Measurements from ENCODE around the gene TIE1. TPM values are rescaled to one million over a fixed set of nuclear protein-coding genes. Genes with fewer than 3 reads are reported as not detected.

Gene TIE1
- total and polyA plus RNA-seq, 3 donors from 2014 or later, result 10.5 to 16.8 (median 10.9) TPM

GRCh38 chr1:43269627-43270375 lies 31.0 kb upstream of the TIE1 start, which contains the start of gene TMEM125:
Gene TMEM125, plus strand, starts transcription at chr1:43269983. Its CDS starts 2,740 bp downstream, at chr1:43272723.
- intact Hi-C loops (cut with DNase I; ENCODE audit: low total_unique reads), result no loop called here
- H3K36me3 ChIP-seq (ENCODE audit: low read depth, missing control alignments), result no peaks in the 10 kb centered on the region
- 60 to 65% methylated on average over 7 of the region's 7 CpGs for WGBS, 2 donors
- no peaks in the 10 kb centered on the region for H3K9me3 ChIP-seq
- no peak for TF ChIP-seq POLR2A (IDR thresholded peaks at IDR 0.05)
- TF ChIP-seq, protein P1, sequence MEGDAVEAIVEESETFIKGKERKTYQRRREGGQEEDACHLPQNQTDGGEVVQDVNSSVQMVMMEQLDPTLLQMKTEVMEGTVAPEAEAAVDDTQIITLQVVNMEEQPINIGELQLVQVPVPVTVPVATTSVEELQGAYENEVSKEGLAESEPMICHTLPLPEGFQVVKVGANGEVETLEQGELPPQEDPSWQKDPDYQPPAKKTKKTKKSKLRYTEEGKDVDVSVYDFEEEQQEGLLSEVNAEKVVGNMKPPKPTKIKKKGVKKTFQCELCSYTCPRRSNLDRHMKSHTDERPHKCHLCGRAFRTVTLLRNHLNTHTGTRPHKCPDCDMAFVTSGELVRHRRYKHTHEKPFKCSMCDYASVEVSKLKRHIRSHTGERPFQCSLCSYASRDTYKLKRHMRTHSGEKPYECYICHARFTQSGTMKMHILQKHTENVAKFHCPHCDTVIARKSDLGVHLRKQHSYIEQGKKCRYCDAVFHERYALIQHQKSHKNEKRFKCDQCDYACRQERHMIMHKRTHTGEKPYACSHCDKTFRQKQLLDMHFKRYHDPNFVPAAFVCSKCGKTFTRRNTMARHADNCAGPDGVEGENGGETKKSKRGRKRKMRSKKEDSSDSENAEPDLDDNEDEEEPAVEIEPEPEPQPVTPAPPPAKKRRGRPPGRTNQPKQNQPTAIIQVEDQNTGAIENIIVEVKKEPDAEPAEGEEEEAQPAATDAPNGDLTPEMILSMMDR (IDR thresholded peaks at IDR 0.05), result no peak
- peaks cover 12% of the 10 kb centered on the region for H3K4me1 ChIP-seq
- DNase-seq, result no peak
- no peaks in the 10 kb centered on the region for H3K27me3 ChIP-seq
- H3K4me3 ChIP-seq, result peak within 1 kb of the TSS; percentile 26 to 52
- no peak within 1 kb of the TSS for H3K27ac ChIP-seq

DNA sequence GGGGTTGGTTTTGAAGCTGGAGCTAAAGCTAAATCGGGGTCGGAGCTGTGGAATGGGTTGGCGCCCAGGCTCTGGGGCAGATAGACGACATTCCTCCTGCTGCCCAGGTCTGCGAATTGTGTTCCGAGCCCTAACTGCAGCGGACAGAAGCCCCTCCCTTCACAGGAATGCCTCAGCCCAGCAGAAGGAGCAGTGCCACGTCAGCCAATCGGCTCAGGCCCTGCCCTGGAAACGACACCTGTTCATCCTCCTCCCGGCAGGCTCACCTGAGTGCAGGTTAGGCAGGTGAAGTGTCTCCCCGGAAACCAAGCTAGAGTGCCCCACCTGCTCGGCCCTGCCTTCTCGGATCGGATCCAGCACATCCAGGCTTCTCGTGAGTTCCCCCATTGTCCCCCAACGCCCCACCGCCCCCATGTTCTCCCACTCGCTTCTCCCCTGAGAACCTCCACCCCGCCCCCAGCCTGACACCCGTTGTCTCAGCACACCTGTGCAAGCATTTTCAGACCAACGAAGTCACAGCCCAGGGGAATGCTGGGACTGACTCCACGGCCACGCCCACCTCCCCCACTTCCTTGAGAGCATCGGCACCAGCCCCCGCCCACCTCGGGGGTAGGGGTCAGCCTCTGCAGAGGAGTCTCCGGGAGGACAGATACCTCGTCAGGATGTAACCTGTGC lies 30.2 kb upstream of the TIE1 start:
- H3K36me3 ChIP-seq (ENCODE audit: low read depth, missing control alignments), result no peaks in the 10 kb centered on the region
- no peak overlapping the region for H3K27ac ChIP-seq
- intact Hi-C loops (cut with DNase I; ENCODE audit: low total_unique reads), result no loop called here
- no peaks in the 10 kb centered on the region for H3K9me3 ChIP-seq
- WGBS, 2 donors, result 8 to 17% methylated on average over 22 to 24 of the region's 29 CpGs
- TF ChIP-seq, protein P1 (IDR thresholded peaks at IDR 0.05), result no peak
- TF ChIP-seq POLR2A (IDR thresholded peaks at IDR 0.05), result no peak
- peak overlapping the region; percentile 26 to 52 for H3K4me3 ChIP-seq
- peaks cover 12% of the 10 kb centered on the region for H3K4me1 ChIP-seq
- peak; percentile 61 for DNase-seq
- H3K27me3 ChIP-seq, result no peaks in the 10 kb centered on the region

- Histone ChIP-seq H3K4me1 (peaks cover 12% of the 10 kb centered on the region), H3K4me3 (peak overlapping the region in 1 of 2 donors; percentile 52), H3K36me3 (ENCODE audit: low read depth, missing control alignments) (no peaks in the 10 kb centered on the region), H3K9me3 (no peaks in the 10 kb centered on the region), H3K27me3 (no peaks in the 10 kb centered on the region), H3K27ac (no peak overlapping the region)
- TF ChIP-seq POLR2A (IDR thresholded peaks at IDR 0.05), result no peak
- TF ChIP-seq, protein P1 (IDR thresholded peaks at IDR 0.05), result no peak
- no peak for DNase-seq
- WGBS, 2 donors, result 67 to 73% methylated on average over 12 of the region's 12 CpGs
- intact Hi-C loops (cut with DNase I; ENCODE audit: low total_unique reads), result no loop called here
Observed at GRCh38 chr1:43271186-43272118, 29.3 kb upstream of the TIE1 start.

DNA sequence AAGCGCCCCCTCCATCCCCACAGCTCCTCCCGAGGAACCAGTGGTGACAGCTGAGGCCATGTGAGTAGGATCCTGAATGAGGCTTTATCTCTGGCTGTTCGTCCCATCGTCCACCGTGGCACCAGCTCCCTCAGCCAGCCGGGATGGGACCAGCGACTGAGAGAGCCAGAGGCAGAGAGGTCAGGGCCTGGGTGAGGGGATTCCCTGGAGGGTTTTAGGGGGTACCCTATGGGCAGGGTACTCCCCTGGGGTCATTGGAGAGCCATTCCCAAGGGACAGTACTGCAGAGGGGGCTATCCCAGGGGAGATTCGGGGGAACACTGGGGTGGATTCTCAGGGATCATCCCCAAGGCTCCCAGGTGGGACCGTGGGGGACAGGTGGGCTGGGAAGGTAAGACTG lies 28.6 kb upstream of the TIE1 start:
- Histone ChIP-seq H3K36me3 (ENCODE audit: low read depth, missing control alignments) (no peaks in the 10 kb centered on the region), H3K9me3 (no peaks in the 10 kb centered on the region), H3K4me3 (no peak overlapping the region), H3K27ac (no peak overlapping the region), H3K27me3 (no peaks in the 10 kb centered on the region), H3K4me1 (peaks cover 12% of the 10 kb centered on the region)
- intact Hi-C loops (cut with DNase I; ENCODE audit: low total_unique reads), result no loop called here
- 72 to 82% methylated on average over 9 of the region's 9 CpGs for WGBS, 2 donors
- DNase-seq, result no peak
- TF ChIP-seq, protein P1 (IDR thresholded peaks at IDR 0.05), result no peak
- TF ChIP-seq POLR2A (IDR thresholded peaks at IDR 0.05), result no peak
